Mesendoderm (in vitro differentiated cells): Measurements from ENCODE around the gene PKHD1.

Source experiments
- DNase-seq: peaks from one replicate; pipeline ENCODE4 v3.0.0; 2013
- H2AK5ac ChIP-seq: 2 replicates; pipeline ENCODE4 v1.6.1; 2013; ENCODE audit warnings: low read length, inconsistent platforms
- H2BK120ac ChIP-seq: 2 replicates; pipeline ENCODE4 v1.6.1; 2013; ENCODE audit warnings: low read depth, mild to moderate bottlenecking, low read length, moderate library complexity, mixed read lengths
- H2BK15ac ChIP-seq: replicated peaks from 2 replicates; pipeline ENCODE4 v1.6.1; 2013; ENCODE audit warnings: low read depth, mild to moderate bottlenecking, moderate library complexity
- H2BK5ac ChIP-seq: 2 replicates; pipeline ENCODE4 v1.6.1; 2013; ENCODE audit warnings: low read length, inconsistent platforms
- H3K18ac ChIP-seq: 2 replicates; pipeline ENCODE4 v1.6.1; 2013; ENCODE audit warnings: mild to moderate bottlenecking, low read length, mixed read lengths
- H3K23ac ChIP-seq: one replicate; pipeline ENCODE4 v1.6.1; 2013; ENCODE audit warnings: low read length
- H3K27ac ChIP-seq: 2 replicates; pipeline ENCODE4 v1.5.1; 2013; ENCODE audit warnings: low read depth, mild to moderate bottlenecking, inconsistent platforms, low read length, moderate library complexity
- H3K27me3 ChIP-seq: 2 replicates; pipeline ENCODE4 v1.6.1; 2013; ENCODE audit warnings: low read length, control low read depth, mild to moderate bottlenecking, inconsistent platforms; ENCODE audit not compliant: insufficient read depth, poor library complexity
- H3K36me3 ChIP-seq: 2 replicates; pipeline ENCODE4 v1.6.1; 2013; ENCODE audit warnings: low read length, inconsistent platforms; ENCODE audit not compliant: control insufficient read depth, insufficient read depth
- H3K4ac ChIP-seq: one replicate; pipeline ENCODE4 v1.6.1; 2013; ENCODE audit warnings: low read depth, mild to moderate bottlenecking, low read length, moderate library complexity
- H3K4me1 ChIP-seq: 2 replicates; pipeline ENCODE4 v1.6.1; 2013; ENCODE audit warnings: low read depth, low read length, inconsistent platforms; ENCODE audit not compliant: control insufficient read depth
- H3K4me2 ChIP-seq: 2 replicates; pipeline ENCODE4 v1.6.1; 2013; ENCODE audit warnings: low read length
- H3K4me3 ChIP-seq: 2 replicates; pipeline ENCODE4 v1.5.1; 2013; ENCODE audit warnings: mild to moderate bottlenecking, low read length
- H3K56ac ChIP-seq: one replicate; pipeline ENCODE4 v1.6.1; 2013; ENCODE audit warnings: low read length
- H3K79me1 ChIP-seq: 2 replicates; pipeline ENCODE4 v1.6.1; 2013; ENCODE audit warnings: low read length, inconsistent platforms
- H3K79me2 ChIP-seq: 2 replicates; pipeline ENCODE4 v1.6.1; 2013; ENCODE audit warnings: mild to moderate bottlenecking, low read length; ENCODE audit not compliant: control insufficient read depth, insufficient read depth
- H3K9ac ChIP-seq: 2 replicates; pipeline ENCODE4 v1.6.1; 2013; ENCODE audit warnings: low read length, inconsistent platforms
- H4K5ac ChIP-seq: one replicate; pipeline ENCODE4 v1.6.1; 2013; ENCODE audit warnings: low read length
- H4K8ac ChIP-seq: one replicate; pipeline ENCODE4 v1.6.1; 2013; ENCODE audit warnings: low read depth, mild to moderate bottlenecking, control low read depth, low read length, moderate library complexity
- WGBS: extraction: QIAGEN DNeasy Blood & Tissue Kit; methylation state at CpG from one replicate; pipeline ENCODE4 v1.1.7; 2013; ENCODE audit warnings: low lambda C conversion rate, missing lambda C conversion rate; ENCODE audit not compliant: insufficient coverage; ENCODE audit errors: extremely low coverage; 5-methylcytosine and 5-hydroxymethylcytosine counted together

Gene PKHD1

GRCh38 chr6:51675020-51675921 is 412.1 kb downstream of the PKHD1 start:
- Histone ChIP-seq H4K8ac (no peak overlapping the region), H3K56ac (no peak overlapping the region), H3K79me2 (no peaks in the 10 kb centered on the region), H3K79me1 (no peaks in the 10 kb centered on the region), H2BK15ac (no peak overlapping the region), H3K27ac (no peak overlapping the region), H3K27me3 (no peaks in the 10 kb centered on the region), H3K18ac (no peak overlapping the region), H3K4me1 (no peaks in the 10 kb centered on the region), H3K23ac (no peak overlapping the region), H3K4me3 (no peak overlapping the region), H3K4ac (no peak overlapping the region), H2BK120ac (no peak overlapping the region), H4K5ac (no peak overlapping the region), H2BK5ac (no peak overlapping the region), H3K9ac (no peak overlapping the region), H3K36me3 (no peaks in the 10 kb centered on the region), H3K4me2 (no peak overlapping the region), H2AK5ac (no peak overlapping the region)
- no CpG with 5 or more reads among the region's 9 CpGs for WGBS
- DNase-seq: peak; percentile 53

GRCh38 chr6:51663525-51663924 is 423.9 kb downstream of the PKHD1 start:
- no peak overlapping the region for H3K4ac ChIP-seq
- H3K18ac ChIP-seq: no peak overlapping the region
- H3K4me3 ChIP-seq: no peak overlapping the region
- no peak overlapping the region for H3K27ac ChIP-seq
- H3K56ac ChIP-seq: no peak overlapping the region
- H2BK120ac ChIP-seq: no peak overlapping the region
- H3K9ac ChIP-seq: no peak overlapping the region
- no peak overlapping the region for H4K8ac ChIP-seq
- no peaks in the 10 kb centered on the region for H3K79me1 ChIP-seq
- no peaks in the 10 kb centered on the region for H3K4me1 ChIP-seq
- H3K4me2 ChIP-seq: no peak overlapping the region
- H4K5ac ChIP-seq: no peak overlapping the region
- no peak for DNase-seq
- H3K27me3 ChIP-seq: no peaks in the 10 kb centered on the region
- H2AK5ac ChIP-seq: no peak overlapping the region
- H3K23ac ChIP-seq: no peak overlapping the region
- no peak overlapping the region for H2BK5ac ChIP-seq
- H3K79me2 ChIP-seq: no peaks in the 10 kb centered on the region
- H2BK15ac ChIP-seq: no peak overlapping the region
- no peaks in the 10 kb centered on the region for H3K36me3 ChIP-seq

- H3K4me3 ChIP-seq: no peak overlapping the region
- H2BK120ac ChIP-seq: no peak overlapping the region
- no peaks in the 10 kb centered on the region for H3K4me1 ChIP-seq
- H3K79me1 ChIP-seq: no peaks in the 10 kb centered on the region
- no peaks in the 10 kb centered on the region for H3K36me3 ChIP-seq
- H3K4ac ChIP-seq: no peak overlapping the region
- H4K8ac ChIP-seq: no peak overlapping the region
- no peak overlapping the region for H3K9ac ChIP-seq
- H2AK5ac ChIP-seq: no peak overlapping the region
- no peak for DNase-seq
- H3K79me2 ChIP-seq: no peaks in the 10 kb centered on the region
- H3K27me3 ChIP-seq: no peaks in the 10 kb centered on the region
- no peak overlapping the region for H2BK15ac ChIP-seq
- H2BK5ac ChIP-seq: no peak overlapping the region
- no CpG with 5 or more reads among the region's 3 CpGs for WGBS
- no peak overlapping the region for H3K27ac ChIP-seq
- no peak overlapping the region for H4K5ac ChIP-seq
- no peak overlapping the region for H3K23ac ChIP-seq
- no peak overlapping the region for H3K18ac ChIP-seq
- H3K56ac ChIP-seq: no peak overlapping the region
- H3K4me2 ChIP-seq: no peak overlapping the region
Observed at GRCh38 chr6:51660767-51661166, 426.6 kb downstream of the PKHD1 start.

GRCh38 chr6:51657491-51657890 is 429.9 kb downstream of the PKHD1 start:
- no peak overlapping the region for H3K27ac ChIP-seq
- H2AK5ac ChIP-seq: no peak overlapping the region
- no peak overlapping the region for H2BK5ac ChIP-seq
- H3K9ac ChIP-seq: no peak overlapping the region
- DNase-seq: no peak
- H2BK15ac ChIP-seq: no peak overlapping the region
- no peaks in the 10 kb centered on the region for H3K27me3 ChIP-seq
- no peak overlapping the region for H4K8ac ChIP-seq
- H3K36me3 ChIP-seq: no peaks in the 10 kb centered on the region
- no peak overlapping the region for H3K4me2 ChIP-seq
- no peak overlapping the region for H3K23ac ChIP-seq
- no peak overlapping the region for H3K4ac ChIP-seq
- no CpG with 5 or more reads among the region's 3 CpGs for WGBS
- no peaks in the 10 kb centered on the region for H3K79me2 ChIP-seq
- no peak overlapping the region for H3K18ac ChIP-seq
- no peak overlapping the region for H3K4me3 ChIP-seq
- no peaks in the 10 kb centered on the region for H3K79me1 ChIP-seq
- no peak overlapping the region for H4K5ac ChIP-seq
- no peaks in the 10 kb centered on the region for H3K4me1 ChIP-seq
- H3K56ac ChIP-seq: no peak overlapping the region
- H2BK120ac ChIP-seq: no peak overlapping the region

GRCh38 chr6:51655517-51655916 is 431.9 kb downstream of the PKHD1 start:
- no peak overlapping the region for H3K4me3 ChIP-seq

GRCh38 chr6:51654647-51655046 is 432.8 kb downstream of the PKHD1 start:
- Histone ChIP-seq H3K56ac (no peak overlapping the region), H3K4me3 (no peak overlapping the region), H2AK5ac (no peak overlapping the region), H3K4me2 (no peak overlapping the region), H3K4me1 (no peaks in the 10 kb centered on the region), H3K9ac (no peak overlapping the region), H2BK15ac (no peak overlapping the region), H4K8ac (no peak overlapping the region), H3K79me2 (no peaks in the 10 kb centered on the region), H2BK5ac (no peak overlapping the region), H3K18ac (no peak overlapping the region), H3K4ac (no peak overlapping the region), H3K27me3 (no peaks in the 10 kb centered on the region), H4K5ac (no peak overlapping the region), H2BK120ac (no peak overlapping the region), H3K79me1 (no peaks in the 10 kb centered on the region), H3K23ac (no peak overlapping the region), H3K36me3 (no peaks in the 10 kb centered on the region), H3K27ac (no peak overlapping the region)
- no CpG with 5 or more reads among the region's 5 CpGs for WGBS
- no peak for DNase-seq

More at GRCh38 chr6:51655517-51655916, 431.9 kb downstream of the PKHD1 start:
- no peaks in the 10 kb centered on the region for H3K79me2 ChIP-seq
- no peak overlapping the region for H3K18ac ChIP-seq
- H4K8ac ChIP-seq: no peak overlapping the region
- no peaks in the 10 kb centered on the region for H3K4me1 ChIP-seq
- H4K5ac ChIP-seq: no peak overlapping the region
- no peak overlapping the region for H3K4ac ChIP-seq
- no peak for DNase-seq
- no peak overlapping the region for H3K9ac ChIP-seq
- H3K56ac ChIP-seq: no peak overlapping the region
- H3K79me1 ChIP-seq: no peaks in the 10 kb centered on the region
- H2AK5ac ChIP-seq: no peak overlapping the region
- H3K23ac ChIP-seq: no peak overlapping the region
- H3K27me3 ChIP-seq: no peaks in the 10 kb centered on the region
- H3K27ac ChIP-seq: no peak overlapping the region
- no peak overlapping the region for H2BK15ac ChIP-seq
- no peak overlapping the region for H2BK120ac ChIP-seq
- H2BK5ac ChIP-seq: no peak overlapping the region
- H3K36me3 ChIP-seq: no peaks in the 10 kb centered on the region
- no peak overlapping the region for H3K4me2 ChIP-seq
